NT2/D1 (cell line): ENCODE measurements around the gene CACNA1E.

Experiments
- DNase-seq: peaks from one replicate; pipeline ENCODE4 v3.0.0-alpha.2; 2011; ENCODE audit warnings: low read depth, low spot score
- H3K27me3 ChIP-seq: 2 replicates; pipeline ENCODE4 v1.6.0; 2011; ENCODE audit warnings: mild to moderate bottlenecking; ENCODE audit not compliant: insufficient read length, insufficient read depth
- H3K36me3 ChIP-seq: 2 replicates; pipeline ENCODE4 v1.6.1; 2011; ENCODE audit warnings: mild to moderate bottlenecking, low read length, mixed read lengths; ENCODE audit not compliant: insufficient read depth, insufficient read length
- H3K4me1 ChIP-seq: 2 replicates; pipeline ENCODE4 v1.5.1; 2011; ENCODE audit not compliant: insufficient read depth, insufficient read length
- H3K4me3 ChIP-seq: 2 replicates; pipeline ENCODE4 v1.5.1; 2011; ENCODE audit warnings: low read depth; ENCODE audit not compliant: insufficient read length
- H3K9ac ChIP-seq: 2 replicates; pipeline ENCODE4 v1.6.0; 2011; ENCODE audit warnings: low read depth; ENCODE audit not compliant: insufficient read length
- H3K9me3 ChIP-seq: 2 replicates; pipeline ENCODE4 v1.5.1; 2011; ENCODE audit warnings: mild to moderate bottlenecking, low read length; ENCODE audit not compliant: insufficient read depth
- SUZ12 ChIP-seq: IDR thresholded peaks from 2 replicates; pipeline ENCODE4 v1.6.1; 2011; ENCODE audit not compliant: insufficient read length, insufficient read depth; ENCODE audit errors: extremely low read depth
- YY1 ChIP-seq: IDR thresholded peaks from 2 replicates; pipeline ENCODE4 v1.6.1; 2011; ENCODE audit not compliant: insufficient read length, insufficient read depth
- ZNF274 ChIP-seq: IDR thresholded peaks from 2 replicates; pipeline ENCODE4 v1.6.1; 2011; ENCODE audit warnings: mild to moderate bottlenecking, low read depth, low read length

The CACNA1E gene

DNA sequence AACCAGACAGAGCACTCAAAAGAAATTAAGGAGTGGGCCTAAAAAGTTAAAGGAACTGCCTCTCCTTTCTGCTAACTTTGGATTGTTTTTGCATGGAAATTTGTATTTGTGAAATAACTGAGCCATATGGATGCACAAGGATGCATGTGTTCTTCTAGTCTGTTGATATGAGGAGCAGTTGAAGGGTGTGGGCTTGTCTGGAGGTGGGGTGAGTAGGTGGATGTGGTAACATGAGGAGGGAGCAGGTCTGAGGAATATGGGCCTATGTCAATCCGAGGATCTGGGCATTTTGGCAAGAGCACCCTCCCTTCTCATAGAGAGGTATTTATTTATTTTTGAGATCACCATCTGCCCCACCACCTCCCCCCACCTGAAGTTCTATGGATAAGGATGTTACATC is 13.4 kb downstream of the CACNA1E start:
- H3K27me3 ChIP-seq: no peaks in the 10 kb centered on the region
- H3K36me3 ChIP-seq: no peaks in the 10 kb centered on the region
- DNase-seq: no peak
- H3K4me1 ChIP-seq: no peaks in the 10 kb centered on the region
- H3K9me3 ChIP-seq: no peaks in the 10 kb centered on the region
- no peak overlapping the region for H3K4me3 ChIP-seq
- no peak for TF ChIP-seq YY1
- TF ChIP-seq SUZ12: no peak
- no peak for TF ChIP-seq ZNF274
- H3K9ac ChIP-seq: no peak overlapping the region

- TF ChIP-seq YY1 (no peak), ZNF274 (no peak), SUZ12 (no peak)
- Histone ChIP-seq H3K9me3 (no peaks in the 10 kb centered on the region), H3K27me3 (no peaks in the 10 kb centered on the region), H3K36me3 (no peaks in the 10 kb centered on the region), H3K4me3 (no peak overlapping the region), H3K4me1 (no peaks in the 10 kb centered on the region), H3K9ac (no peak overlapping the region)
- no peak for DNase-seq
These were observed 14.6 kb downstream of the CACNA1E start for GRCh38 chr1:181497870-181498269.

DNA sequence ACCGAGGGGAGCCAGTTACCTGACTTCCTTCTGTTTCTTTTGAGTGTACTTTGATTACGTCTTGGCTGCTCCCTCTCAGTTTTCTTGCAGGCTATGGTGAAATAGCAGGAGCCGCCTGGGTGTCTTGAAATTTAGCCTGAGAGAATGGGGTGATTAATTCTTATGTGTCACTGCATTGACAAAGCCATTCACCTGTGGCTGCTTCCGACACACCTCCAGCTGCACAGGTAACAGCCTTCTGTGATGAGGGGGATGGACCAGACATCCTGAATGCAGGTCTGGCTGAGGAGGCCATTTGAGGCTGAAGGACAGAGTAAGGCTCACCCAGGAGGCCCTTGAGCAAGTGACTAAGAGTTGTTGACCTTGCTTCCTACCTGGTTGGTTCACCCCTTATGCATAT is 16.5 kb downstream of the CACNA1E start:
- H3K27me3 ChIP-seq: no peaks in the 10 kb centered on the region
- no peaks in the 10 kb centered on the region for H3K36me3 ChIP-seq
- no peak for DNase-seq
- H3K9me3 ChIP-seq: no peaks in the 10 kb centered on the region
- H3K4me1 ChIP-seq: no peaks in the 10 kb centered on the region
- no peak overlapping the region for H3K9ac ChIP-seq
- TF ChIP-seq SUZ12 (no peak), YY1 (no peak), ZNF274 (no peak)
- H3K4me3 ChIP-seq: no peak overlapping the region

GRCh38 chr1:181500636-181501035 is 17.3 kb downstream of the CACNA1E start:
- no peak overlapping the region for H3K4me3 ChIP-seq
- TF ChIP-seq ZNF274 (no peak), YY1 (no peak), SUZ12 (no peak)
- no peaks in the 10 kb centered on the region for H3K9me3 ChIP-seq
- no peaks in the 10 kb centered on the region for H3K4me1 ChIP-seq
- no peaks in the 10 kb centered on the region for H3K36me3 ChIP-seq
- no peak overlapping the region for H3K9ac ChIP-seq
- no peaks in the 10 kb centered on the region for H3K27me3 ChIP-seq
- DNase-seq: no peak

DNA sequence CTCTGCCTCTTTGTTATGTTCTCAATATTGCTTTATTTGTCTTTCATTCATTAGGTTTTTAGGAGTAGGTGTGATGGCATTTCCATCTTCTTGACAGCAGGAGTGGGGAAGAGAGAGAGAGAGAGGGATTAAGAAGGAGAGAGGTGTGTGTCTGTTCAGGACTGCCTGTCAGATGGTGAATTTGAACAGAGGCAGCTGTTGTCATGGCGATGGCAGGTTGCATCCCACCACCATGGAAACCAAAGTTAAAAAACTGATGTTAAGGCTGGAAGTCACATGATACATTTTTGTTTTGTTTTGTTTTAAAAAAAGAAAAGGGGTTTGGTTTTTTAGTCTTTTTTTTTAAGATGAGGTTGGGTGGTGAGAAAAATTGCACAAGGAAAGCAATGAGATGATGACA is 18.3 kb downstream of the CACNA1E start:
- DNase-seq: no peak

DNA sequence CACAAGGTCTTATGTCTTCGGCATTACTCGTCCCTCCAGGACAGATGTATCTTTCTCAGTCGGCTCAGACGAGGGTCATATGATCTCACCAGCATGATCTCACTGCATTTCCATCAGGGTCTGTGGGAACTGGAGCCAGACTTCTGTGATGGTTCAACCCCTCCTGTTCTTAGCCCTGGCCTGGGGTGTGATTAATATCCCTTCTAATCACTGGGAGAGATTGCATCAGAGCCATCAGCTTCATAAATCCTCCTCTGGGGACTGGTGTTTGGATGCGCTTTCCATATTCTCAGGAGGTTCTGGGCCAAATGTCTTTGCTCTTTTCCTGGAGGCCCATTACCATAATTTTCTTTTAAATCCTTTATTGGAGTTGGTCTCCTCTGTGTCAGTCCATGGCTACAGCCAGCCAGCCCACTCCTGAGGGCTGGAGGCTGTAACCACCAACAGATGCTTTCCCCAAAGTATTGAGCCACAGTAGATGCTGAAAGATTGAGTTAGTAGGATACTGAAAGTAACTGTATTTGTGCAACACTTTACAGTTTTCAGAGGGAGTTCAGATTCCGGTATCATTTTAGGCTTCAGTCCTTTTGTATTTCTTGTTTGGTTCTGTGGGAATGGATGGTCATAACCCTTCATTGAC is 20.0 kb downstream of the CACNA1E start:
- Histone ChIP-seq H3K4me3 (no peak overlapping the region), H3K4me1 (no peaks in the 10 kb centered on the region), H3K9me3 (no peaks in the 10 kb centered on the region), H3K27me3 (no peaks in the 10 kb centered on the region), H3K9ac (no peak overlapping the region), H3K36me3 (no peaks in the 10 kb centered on the region)
- no peak for TF ChIP-seq ZNF274
- TF ChIP-seq SUZ12: no peak
- no peak for TF ChIP-seq YY1
- DNase-seq: no peak

More for the DNA sequence above, 18.3 kb downstream of the CACNA1E start:
- Histone ChIP-seq H3K9me3 (no peaks in the 10 kb centered on the region), H3K9ac (no peak overlapping the region), H3K4me3 (no peak overlapping the region), H3K27me3 (no peaks in the 10 kb centered on the region), H3K36me3 (no peaks in the 10 kb centered on the region), H3K4me1 (no peaks in the 10 kb centered on the region)
- no peak for TF ChIP-seq ZNF274
- TF ChIP-seq YY1: no peak
- no peak for TF ChIP-seq SUZ12

DNA sequence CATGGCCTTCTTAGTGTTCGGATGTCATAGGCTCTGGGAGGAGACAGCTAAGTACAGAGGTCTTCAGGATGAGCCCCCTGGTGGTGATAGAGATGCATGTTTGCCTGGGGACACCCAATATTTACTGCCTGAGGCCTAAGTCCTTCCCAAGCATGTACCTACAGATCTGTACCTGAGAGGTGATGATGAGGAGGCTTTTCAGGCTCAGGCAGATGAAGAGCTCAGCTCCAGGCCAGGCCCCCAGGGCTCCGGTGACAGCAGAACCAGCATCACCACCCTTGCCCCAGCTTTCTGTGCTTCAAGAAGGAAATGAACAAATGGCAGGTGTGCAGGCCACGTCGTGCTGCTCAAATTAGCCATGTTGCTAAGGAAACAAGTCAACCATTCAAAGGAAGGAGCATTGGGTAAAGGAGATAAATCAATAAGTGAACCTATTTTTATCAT is 21.1 kb downstream of the CACNA1E start:
- no peak overlapping the region for H3K9ac ChIP-seq
- H3K4me3 ChIP-seq: no peak overlapping the region
- H3K36me3 ChIP-seq: no peaks in the 10 kb centered on the region
- H3K9me3 ChIP-seq: no peaks in the 10 kb centered on the region
- peaks cover 8% of the 10 kb centered on the region for H3K4me1 ChIP-seq
- no peaks in the 10 kb centered on the region for H3K27me3 ChIP-seq
- TF ChIP-seq YY1 (no peak), ZNF274 (no peak), SUZ12 (no peak)
- peak; percentile 77 for DNase-seq

DNA sequence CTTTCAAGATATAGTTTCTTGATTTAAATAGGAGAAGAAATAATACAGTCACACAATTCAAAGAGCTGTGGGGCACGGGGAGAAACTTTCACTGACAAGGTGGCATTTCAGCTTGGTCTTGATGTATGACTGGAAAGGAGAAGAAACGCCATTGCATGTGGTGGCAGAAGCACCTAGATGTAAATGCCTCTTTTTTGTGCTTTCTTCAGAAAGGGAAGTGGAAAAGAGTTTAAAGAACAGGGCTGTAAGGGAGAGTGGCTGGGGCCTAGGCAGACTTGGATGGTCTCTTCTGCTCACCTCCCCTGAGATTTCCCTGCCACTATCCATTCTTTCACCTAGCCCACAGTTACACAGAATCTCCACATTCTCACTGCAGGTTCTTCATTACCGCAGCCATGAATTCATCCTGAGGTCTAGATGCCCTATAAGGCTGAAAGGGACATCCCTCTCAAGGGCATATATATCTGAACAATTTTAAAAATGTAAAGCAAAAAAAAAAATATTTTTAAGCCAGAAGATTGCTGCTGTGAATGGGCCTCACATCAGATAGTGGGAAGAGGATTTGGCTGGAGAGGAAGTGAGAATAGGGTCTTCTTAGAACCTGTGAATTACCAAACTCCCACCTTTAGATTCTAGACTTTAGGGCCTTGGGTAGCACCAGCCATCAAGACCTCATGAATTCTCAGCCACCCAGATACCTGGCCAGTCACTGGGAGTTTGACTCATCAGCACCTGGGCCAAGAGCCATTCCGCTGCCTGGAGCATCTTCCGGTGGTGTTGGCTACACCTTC is 23.4 kb downstream of the CACNA1E start:
- H3K4me3 ChIP-seq: no peak overlapping the region
- peaks cover 8% of the 10 kb centered on the region for H3K4me1 ChIP-seq
- no peaks in the 10 kb centered on the region for H3K36me3 ChIP-seq
- H3K9ac ChIP-seq: no peak overlapping the region
- no peaks in the 10 kb centered on the region for H3K9me3 ChIP-seq
- TF ChIP-seq ZNF274 (no peak), YY1 (no peak), SUZ12 (no peak)
- no peaks in the 10 kb centered on the region for H3K27me3 ChIP-seq
- no peak for DNase-seq
